ENCODE results near the gene MTCL1. TPM values are rescaled to one million over a fixed set of nuclear protein-coding genes. Genes with fewer than 3 reads are reported as not detected.

MTCL1 gene
- total and polyA plus RNA-seq, 4 donors: 0.65 to 5.4 (median 1.4) TPM

DNA sequence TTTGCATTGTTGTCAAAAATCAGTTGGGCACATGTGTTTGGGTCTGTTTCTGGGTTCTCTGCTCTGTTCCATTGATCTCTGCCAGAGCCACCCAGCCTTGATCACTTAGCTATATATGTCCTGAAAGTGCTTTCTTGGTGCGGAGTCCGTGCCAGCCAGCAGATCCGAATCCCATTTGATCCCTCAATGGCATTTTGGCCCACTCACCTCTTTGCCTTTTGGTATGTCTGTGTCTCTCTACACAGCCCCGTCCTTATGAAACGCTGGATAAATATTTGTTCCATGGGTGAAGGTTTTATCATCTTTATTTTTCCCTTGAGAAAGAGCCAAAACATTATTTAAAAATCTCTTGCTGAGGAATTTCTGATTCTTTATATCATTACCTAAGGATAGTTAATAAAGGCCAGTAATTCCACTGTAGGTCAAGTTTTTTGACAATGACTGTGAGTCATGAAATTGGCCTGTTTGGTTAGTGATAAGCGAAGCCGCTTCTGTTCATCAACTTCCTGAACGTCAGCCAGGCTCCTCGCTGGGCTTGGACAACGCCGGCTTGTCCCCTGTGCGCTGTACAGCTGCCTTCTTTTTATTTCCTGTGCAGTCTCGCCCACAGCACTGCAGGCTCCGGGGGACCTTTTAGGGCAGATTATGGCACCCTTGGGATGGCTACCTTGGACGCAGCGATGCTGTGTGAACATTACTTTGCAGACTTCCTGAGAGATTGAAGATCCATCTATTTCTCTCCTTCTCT, 24.9 kb downstream of the MTCL1 start:
- H3K36me3 ChIP-seq (ENCODE audit: control insufficient read depth in 4 of 4, insufficient read depth in 3 of 4, low read depth in 1 of 4, low read length in 3 of 4): no peaks in the 10 kb centered on the region
- H3K27ac ChIP-seq (ENCODE audit: low read depth in 1 of 2, low read length in 2 of 2): peak overlapping the region in 1 of 2 donors; percentile 37
- TF ChIP-seq FOXA2 (IDR thresholded peaks at IDR 0.05) (no peak), SP1 (IDR thresholded peaks at IDR 0.05) (peak; percentile 47), JUND (IDR thresholded peaks at IDR 0.05) (peak; percentile 49 to 75), RAD21 (IDR thresholded peaks at IDR 0.05) (peak; percentile 24 to 38), NR2F2 (IDR thresholded peaks at IDR 0.05) (peak; percentile 91)
- 43% methylated on average over 16 of the region's 16 CpGs for whole genome bisulfite sequencing
- no peaks in the 10 kb centered on the region for H3K9me3 ChIP-seq (ENCODE audit: control insufficient read depth in 4 of 4, low read length in 3 of 4)
- no peak overlapping the region for H3K9ac ChIP-seq (ENCODE audit: low read depth in 1 of 2, low read length in 2 of 2)
- no peak for DNase-seq (ENCODE audit: low spot score)
- no peaks in the 10 kb centered on the region for H3K27me3 ChIP-seq (ENCODE audit: control insufficient read depth in 4 of 4, insufficient read depth in 4 of 4, low read length in 3 of 4)
- H3K4me1 ChIP-seq (ENCODE audit: control insufficient read depth in 4 of 4, insufficient read depth in 4 of 4, low read length in 3 of 4): peaks cover 0 to 3% (median 3%) of the 10 kb centered on the region in 4 donors
- H3K4me3 ChIP-seq (ENCODE audit: low read depth in 1 of 3, low read length in 3 of 3): no peak overlapping the region

- DNase-seq (ENCODE audit: low spot score): no peak
- no peak overlapping the region for H3K9ac ChIP-seq (ENCODE audit: low read depth in 1 of 2, low read length in 2 of 2)
- WGBS: 75% methylated on average over 22 of the region's 22 CpGs
- no peaks in the 10 kb centered on the region for H3K9me3 ChIP-seq (ENCODE audit: control insufficient read depth in 4 of 4, low read length in 3 of 4)
- TF ChIP-seq FOXA2 (IDR thresholded peaks at IDR 0.05) (no peak), CTCF (IDR thresholded peaks at IDR 0.05; ENCODE audit: low read depth, low read length, missing input control) (no peak)
- no peaks in the 10 kb centered on the region for H3K27me3 ChIP-seq (ENCODE audit: control insufficient read depth in 4 of 4, insufficient read depth in 4 of 4, low read length in 3 of 4)
- no peaks in the 10 kb centered on the region for H3K36me3 ChIP-seq (ENCODE audit: control insufficient read depth in 4 of 4, insufficient read depth in 3 of 4, low read depth in 1 of 4, low read length in 3 of 4)
- no peak overlapping the region for H3K27ac ChIP-seq (ENCODE audit: low read depth in 1 of 2, low read length in 2 of 2)
- no peak overlapping the region for H3K4me3 ChIP-seq (ENCODE audit: low read depth in 1 of 3, low read length in 3 of 3)
- peaks cover 0 to 3% (median 3%) of the 10 kb centered on the region in 4 donors for H3K4me1 ChIP-seq (ENCODE audit: control insufficient read depth in 4 of 4, insufficient read depth in 4 of 4, low read length in 3 of 4)
These were observed 27.3 kb downstream of the MTCL1 start for GRCh38 chr18:8732442-8733360.

DNA sequence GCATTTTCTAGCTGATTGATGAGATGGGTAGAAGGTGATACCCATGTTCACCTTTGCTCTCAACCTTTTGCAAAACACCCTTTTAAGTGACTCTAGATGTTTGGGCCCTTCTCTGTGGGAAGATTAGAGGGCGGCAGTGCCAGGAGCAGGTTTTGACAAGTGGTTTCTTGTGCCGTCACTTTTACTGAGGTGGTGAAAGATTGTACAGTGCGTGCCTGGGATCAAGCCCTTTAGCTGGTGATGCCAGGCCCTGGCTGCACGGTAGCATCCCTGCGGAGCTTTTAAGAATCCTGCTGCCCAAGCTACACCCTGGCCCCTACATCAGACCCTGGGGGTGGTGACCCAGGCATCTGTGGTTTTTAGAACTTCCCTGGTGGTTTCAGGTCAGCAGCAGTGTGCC, 29.1 kb downstream of the MTCL1 start:
- WGBS: 91% methylated on average over 5 of the region's 5 CpGs
- H3K27me3 ChIP-seq (ENCODE audit: control insufficient read depth in 4 of 4, insufficient read depth in 4 of 4, low read length in 3 of 4): no peaks in the 10 kb centered on the region
- H3K4me1 ChIP-seq (ENCODE audit: control insufficient read depth in 4 of 4, insufficient read depth in 4 of 4, low read length in 3 of 4): peaks cover 0 to 3% (median 3%) of the 10 kb centered on the region in 4 donors
- H3K4me3 ChIP-seq (ENCODE audit: low read depth in 1 of 3, low read length in 3 of 3): no peak overlapping the region
- no peaks in the 10 kb centered on the region for H3K36me3 ChIP-seq (ENCODE audit: control insufficient read depth in 4 of 4, insufficient read depth in 3 of 4, low read depth in 1 of 4, low read length in 3 of 4)
- H3K27ac ChIP-seq (ENCODE audit: low read depth in 1 of 2, low read length in 2 of 2): no peak overlapping the region
- no peak overlapping the region for H3K9ac ChIP-seq (ENCODE audit: low read depth in 1 of 2, low read length in 2 of 2)
- no peaks in the 10 kb centered on the region for H3K9me3 ChIP-seq (ENCODE audit: control insufficient read depth in 4 of 4, low read length in 3 of 4)
- DNase-seq (ENCODE audit: low spot score): no peak
- TF ChIP-seq, protein P1, sequence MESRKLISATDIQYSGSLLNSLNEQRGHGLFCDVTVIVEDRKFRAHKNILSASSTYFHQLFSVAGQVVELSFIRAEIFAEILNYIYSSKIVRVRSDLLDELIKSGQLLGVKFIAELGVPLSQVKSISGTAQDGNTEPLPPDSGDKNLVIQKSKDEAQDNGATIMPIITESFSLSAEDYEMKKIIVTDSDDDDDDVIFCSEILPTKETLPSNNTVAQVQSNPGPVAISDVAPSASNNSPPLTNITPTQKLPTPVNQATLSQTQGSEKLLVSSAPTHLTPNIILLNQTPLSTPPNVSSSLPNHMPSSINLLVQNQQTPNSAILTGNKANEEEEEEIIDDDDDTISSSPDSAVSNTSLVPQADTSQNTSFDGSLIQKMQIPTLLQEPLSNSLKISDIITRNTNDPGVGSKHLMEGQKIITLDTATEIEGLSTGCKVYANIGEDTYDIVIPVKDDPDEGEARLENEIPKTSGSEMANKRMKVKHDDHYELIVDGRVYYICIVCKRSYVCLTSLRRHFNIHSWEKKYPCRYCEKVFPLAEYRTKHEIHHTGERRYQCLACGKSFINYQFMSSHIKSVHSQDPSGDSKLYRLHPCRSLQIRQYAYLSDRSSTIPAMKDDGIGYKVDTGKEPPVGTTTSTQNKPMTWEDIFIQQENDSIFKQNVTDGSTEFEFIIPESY (IDR thresholded peaks at IDR 0.05): no peak
- no peak for TF ChIP-seq FOXA2 (IDR thresholded peaks at IDR 0.05)
- no peak for TF ChIP-seq EGR1 (IDR thresholded peaks at IDR 0.05; ENCODE audit: low read depth in 2 of 2)
- TF ChIP-seq ATF3 (IDR thresholded peaks at IDR 0.05): no peak
- no peak for TF ChIP-seq NR2F2 (IDR thresholded peaks at IDR 0.05)
- no peak for TF ChIP-seq JUND (IDR thresholded peaks at IDR 0.05)
- TF ChIP-seq YY1 (IDR thresholded peaks at IDR 0.05): no peak
- no peak for TF ChIP-seq TAF1 (conservative IDR thresholded peaks at IDR 0.05)
- TF ChIP-seq RXRA (IDR thresholded peaks at IDR 0.05): no peak
- TF ChIP-seq CTCF (IDR thresholded peaks at IDR 0.05; ENCODE audit: low read depth, low read length, missing input control): no peak
- no peak for TF ChIP-seq REST (IDR thresholded peaks at IDR 0.05)
- TF ChIP-seq FOXA1 (IDR thresholded peaks at IDR 0.05): no peak
- TF ChIP-seq HNF4A (conservative IDR thresholded peaks at IDR 0.05): no peak
- TF ChIP-seq SP1 (IDR thresholded peaks at IDR 0.05): no peak
